GM21515 (cell line): Measurements from ENCODE around the gene PCDH9.

ENCODE experiments used
- ATAC-seq: cut with Tn5 transposase; IDR thresholded peaks from one replicate; pipeline ENCODE4 v1.9.1; 2021; ENCODE audit not compliant: unreplicated experiment

Gene PCDH9

GRCh38 chr13:66859078-66859477 is 371.1 kb downstream of the PCDH9 start:
- ATAC-seq: no peak

GRCh38 chr13:66858163-66858562 is 372.0 kb downstream of the PCDH9 start:
- no peak for ATAC-seq

- no peak for ATAC-seq
These were observed 375.0 kb downstream of the PCDH9 start for GRCh38 chr13:66855131-66855530.

GRCh38 chr13:66853564-66853963 is 376.6 kb downstream of the PCDH9 start:
- ATAC-seq: no peak

- no peak for ATAC-seq
These were observed 380.4 kb downstream of the PCDH9 start for GRCh38 chr13:66849706-66850105.

GRCh38 chr13:66847541-66847940 is 382.6 kb downstream of the PCDH9 start:
- ATAC-seq: no peak

GRCh38 chr13:66845393-66845792 is 384.7 kb downstream of the PCDH9 start:
- no peak for ATAC-seq

GRCh38 chr13:66844933-66845332 is 385.2 kb downstream of the PCDH9 start:
- ATAC-seq: no peak

GRCh38 chr13:66842766-66843165 is 387.4 kb downstream of the PCDH9 start:
- no peak for ATAC-seq

GRCh38 chr13:66840621-66841020 is 389.5 kb downstream of the PCDH9 start:
- ATAC-seq: no peak

GRCh38 chr13:66837246-66837645 is 392.9 kb downstream of the PCDH9 start:
- no peak for ATAC-seq

GRCh38 chr13:66835040-66835628 is 395.0 kb downstream of the PCDH9 start:
- ATAC-seq: no peak

- no peak for ATAC-seq
These were observed 399.0 kb downstream of the PCDH9 start for GRCh38 chr13:66830940-66831716.

- ATAC-seq: no peak
These were observed 400.3 kb downstream of the PCDH9 start for GRCh38 chr13:66829803-66830202.

- ATAC-seq: no peak
These were observed 403.7 kb downstream of the PCDH9 start for GRCh38 chr13:66826398-66826797.

- no peak for ATAC-seq
These were observed 408.6 kb downstream of the PCDH9 start for GRCh38 chr13:66821551-66821950.

GRCh38 chr13:66811455-66811854 is 418.7 kb downstream of the PCDH9 start:
- no peak for ATAC-seq

GRCh38 chr13:66809485-66809884 is 420.7 kb downstream of the PCDH9 start:
- no peak for ATAC-seq

GRCh38 chr13:66807251-66807650 is 422.9 kb downstream of the PCDH9 start:
- no peak for ATAC-seq

- ATAC-seq: no peak
These were observed 424.5 kb downstream of the PCDH9 start for GRCh38 chr13:66805657-66806056.

GRCh38 chr13:66803808-66804456 is 426.2 kb downstream of the PCDH9 start:
- ATAC-seq: no peak
